ENCODE results near the gene EQTN.
A peak's percentile ranks its signal among the peaks of the same experiment; 100 is the strongest.

Gene EQTN

DNA sequence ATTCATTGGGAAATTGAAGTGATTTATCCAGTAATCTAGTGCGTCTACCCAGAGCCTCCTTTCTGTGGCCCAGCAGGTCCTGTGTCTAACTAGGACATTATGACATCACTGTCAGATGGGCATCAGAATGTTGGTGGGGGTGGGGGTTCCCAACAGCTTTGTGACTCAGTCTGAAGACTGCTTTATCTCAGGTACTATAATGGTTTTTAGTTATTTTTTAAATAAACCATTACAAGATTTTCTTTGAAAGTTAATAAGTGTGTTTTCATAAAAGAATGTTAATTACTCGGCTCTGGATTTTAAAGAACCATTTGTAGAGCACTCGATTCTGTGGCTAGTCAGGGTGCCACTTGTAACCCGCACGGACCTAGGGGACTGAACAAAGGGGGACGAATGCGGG, at the start of gene EQTN:
Gene EQTN, minus strand, starts transcription at position 101 of the 400 bp plus-strand sequence. Its CDS starts 95 bp downstream, at position 6.
- DNase-seq, result no peak

- no peak for DNase-seq
Observed at GRCh38 chr9:27344776-27345175, 47.8 kb upstream of the EQTN start.

GRCh38 chr9:27341545-27342294, 44.8 kb upstream of the EQTN start:
- DNase-seq, result no peak

DNA sequence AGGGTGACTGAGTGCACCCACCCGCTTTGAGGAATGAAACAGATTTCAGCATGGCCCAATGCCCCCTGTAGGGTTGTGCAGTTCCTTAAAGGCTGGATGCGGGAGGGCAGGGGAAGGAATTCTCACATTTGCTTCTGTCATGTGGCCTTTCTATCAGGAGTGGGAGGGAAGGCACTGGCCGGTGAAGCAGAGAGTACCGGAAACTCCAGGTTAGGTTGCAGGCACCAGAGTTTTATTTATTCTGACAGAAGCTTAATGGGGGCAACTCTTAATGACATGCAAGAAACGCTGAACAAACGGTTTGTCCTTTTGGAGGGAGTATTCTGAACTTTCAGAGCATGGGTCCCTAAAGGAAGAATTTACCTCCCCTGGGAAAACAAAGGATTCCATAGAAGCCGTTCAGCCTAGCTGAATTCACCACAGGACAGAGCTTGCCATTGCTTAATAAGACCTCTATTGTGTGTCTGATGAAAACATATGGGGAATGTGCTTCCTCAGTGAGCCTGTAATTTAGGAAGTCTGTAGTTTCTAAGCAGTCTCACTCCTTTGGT, 44.1 kb upstream of the EQTN start:
- DNase-seq, result no peak

GRCh38 chr9:27340285-27340674, 43.3 kb upstream of the EQTN start:
- no peak for DNase-seq

DNA sequence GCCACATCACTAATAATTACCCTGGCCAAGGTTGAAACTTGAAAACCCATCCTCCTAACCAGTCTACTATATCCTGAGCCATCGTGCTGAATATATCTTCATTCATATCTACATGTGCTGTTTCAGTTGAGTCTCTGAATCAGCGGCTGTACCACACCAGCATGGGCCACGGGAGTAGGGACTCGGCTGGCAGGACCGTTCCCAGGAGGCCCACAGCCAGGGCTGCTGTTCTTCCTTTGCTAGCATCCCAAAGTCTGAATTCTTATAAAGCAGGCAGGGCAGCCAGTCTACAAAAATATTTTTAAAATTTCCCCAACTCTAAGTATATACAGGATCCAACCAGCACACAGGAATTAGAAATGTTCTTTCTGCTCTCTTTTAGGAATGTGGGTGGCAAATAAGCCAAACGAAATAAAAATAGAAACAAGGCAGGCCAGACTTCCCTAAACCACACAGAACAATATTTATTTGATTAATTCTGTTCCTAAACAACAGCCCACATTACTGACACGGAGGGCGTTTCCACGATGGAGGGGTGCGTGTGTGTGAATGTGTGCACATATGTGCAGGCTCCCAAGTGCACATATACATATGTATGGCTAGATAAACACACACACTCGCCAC, 42.8 kb upstream of the EQTN start:
- DNase-seq, result no peak

DNA sequence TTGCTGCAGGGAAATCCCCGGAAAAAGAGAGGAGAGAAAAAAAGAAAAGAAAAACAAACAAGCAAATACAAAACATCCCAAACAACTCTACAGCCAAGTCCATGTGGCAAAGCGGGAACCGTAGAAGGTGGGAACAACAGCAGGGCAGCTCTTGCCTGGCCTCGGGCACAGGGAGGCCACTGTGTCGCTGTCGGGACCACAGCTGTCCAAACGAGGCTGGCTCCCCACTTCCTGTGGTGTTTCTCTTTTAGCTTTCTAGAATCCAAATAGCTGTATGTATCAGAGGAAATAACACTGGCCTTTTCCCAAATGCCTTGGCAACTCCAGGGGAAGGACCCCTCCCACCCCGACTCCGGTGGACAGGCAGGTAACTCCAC, 41.6 kb upstream of the EQTN start:
- DNase-seq, result no peak

DNA sequence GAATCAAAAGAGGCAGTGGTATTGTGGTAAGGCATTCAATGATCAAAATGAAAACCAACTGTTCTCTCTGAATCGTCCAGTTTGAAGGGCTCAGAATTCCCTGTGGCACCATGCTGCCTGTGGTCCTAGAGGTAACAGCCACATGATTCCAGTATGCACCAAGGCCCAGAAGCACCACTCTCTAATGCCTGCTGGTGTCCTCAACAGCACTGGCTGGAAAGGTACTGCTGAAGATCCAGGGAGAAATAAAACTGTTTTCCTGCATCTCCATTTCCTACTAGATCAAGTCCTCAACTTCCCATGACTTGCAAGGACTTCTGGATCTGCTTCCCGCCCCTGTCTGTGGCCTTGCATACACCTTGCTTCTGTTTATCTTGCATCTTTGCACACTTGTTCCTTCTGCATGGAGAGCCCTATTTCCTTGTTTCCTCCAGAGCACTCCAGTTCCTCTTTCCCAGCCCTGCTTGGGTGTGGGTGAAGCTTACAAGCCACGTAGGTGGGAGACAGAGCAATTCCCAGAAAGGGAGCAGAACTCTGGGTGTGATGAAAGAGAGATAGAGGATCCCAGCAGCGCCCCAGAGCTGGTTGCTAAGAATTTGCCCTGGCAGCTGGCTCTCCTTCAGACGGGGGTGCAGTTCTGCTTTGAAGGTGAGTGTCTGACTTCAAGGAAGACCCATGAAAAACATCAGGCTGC, 41.0 kb upstream of the EQTN start:
- DNase-seq, result no peak

DNA sequence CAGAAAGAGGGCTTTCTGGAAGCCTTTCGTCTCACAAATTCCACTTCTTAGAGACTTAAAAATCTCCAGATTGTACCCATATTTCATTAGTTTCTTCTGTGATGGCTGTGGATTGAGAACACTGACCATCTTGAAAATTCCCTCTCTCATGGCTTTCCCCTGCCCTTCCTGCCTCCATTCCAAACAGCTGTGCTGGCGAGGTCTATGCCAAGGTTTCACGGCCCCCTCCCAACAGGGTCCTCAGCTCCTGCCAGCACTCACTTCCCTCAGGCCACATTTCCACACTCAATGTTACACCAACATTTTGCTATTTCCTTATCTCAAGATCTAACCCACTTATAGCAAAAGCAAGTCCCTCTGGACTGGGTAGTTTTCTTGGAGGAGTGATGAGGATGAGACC, 40.3 kb upstream of the EQTN start:
- no peak for DNase-seq

GRCh38 chr9:27336829-27337228, 39.9 kb upstream of the EQTN start:
- DNase-seq, result no peak

DNA sequence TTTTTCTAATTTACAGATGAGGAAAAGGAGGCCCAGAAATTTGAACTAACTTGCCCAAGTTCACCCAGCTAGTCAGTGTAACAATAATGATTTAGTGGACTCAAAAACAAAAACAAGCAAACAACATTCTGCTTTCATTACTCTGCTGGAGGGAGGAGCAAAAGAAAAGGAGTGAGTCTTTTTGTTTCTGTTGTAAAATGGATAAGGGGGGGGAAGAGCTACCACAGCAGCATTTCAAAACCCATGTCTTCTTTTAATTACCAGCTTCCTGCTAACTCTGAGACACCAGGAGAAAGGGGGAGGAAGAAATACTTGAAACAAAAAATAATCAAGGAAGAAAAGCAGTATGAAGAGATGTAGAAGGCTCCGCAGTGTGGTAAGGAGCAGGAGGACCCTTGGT, 39.2 kb upstream of the EQTN start:
- DNase-seq, result no peak

- DNase-seq, result no peak
Observed at GRCh38 chr9:27335075-27335474, 38.1 kb upstream of the EQTN start.

DNA sequence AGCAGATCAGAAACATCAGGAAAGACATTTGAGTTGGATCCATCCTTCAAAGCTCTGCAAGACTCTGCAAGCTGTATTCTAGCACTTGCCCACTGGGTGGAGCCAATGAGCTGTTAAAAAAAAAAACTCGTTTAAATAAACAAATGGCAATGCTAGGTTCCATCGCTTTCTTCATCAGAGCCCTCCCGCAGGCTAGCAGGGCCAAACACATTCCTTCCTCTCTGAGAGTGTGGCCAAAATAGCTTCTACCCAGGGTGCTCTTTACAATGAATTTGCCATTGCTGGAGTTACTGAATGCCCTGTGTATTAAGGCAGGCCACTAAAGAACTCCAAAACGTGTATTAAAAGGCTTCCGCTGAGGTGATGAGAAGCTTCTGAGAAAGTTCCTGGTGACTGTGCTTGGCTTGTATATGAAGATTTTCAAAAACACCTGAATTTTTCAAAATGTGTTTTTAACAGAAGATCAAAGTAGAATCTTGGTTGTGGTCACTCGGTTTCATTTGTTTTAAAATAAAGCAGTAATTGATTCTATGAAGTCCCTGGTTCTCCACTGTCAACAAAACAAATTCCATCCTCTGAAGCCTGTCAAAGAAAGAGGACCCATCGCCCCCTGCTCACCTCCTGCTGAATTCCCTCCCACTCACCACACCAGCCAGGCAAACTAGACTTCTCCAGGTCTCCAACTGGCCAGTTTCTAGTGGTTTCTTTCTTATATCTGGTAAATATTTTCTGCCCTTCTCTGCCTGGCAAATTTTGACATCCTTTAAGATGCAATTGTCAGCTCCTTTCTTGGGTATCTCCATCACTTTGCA, 36.5 kb upstream of the EQTN start:
- peak; percentile 46 for DNase-seq

- no peak for DNase-seq
Observed at GRCh38 chr9:27331393-27331792, 34.4 kb upstream of the EQTN start.

- no peak for DNase-seq
Observed at GRCh38 chr9:27329291-27329690, 32.3 kb upstream of the EQTN start.

- DNase-seq, result no peak
Observed at GRCh38 chr9:27328483-27328882, 31.5 kb upstream of the EQTN start.

- no peak for DNase-seq
Observed at GRCh38 chr9:27311184-27311583, 14.2 kb upstream of the EQTN start.

GRCh38 chr9:27310582-27310981, 13.6 kb upstream of the EQTN start:
- DNase-seq, result no peak

DNA sequence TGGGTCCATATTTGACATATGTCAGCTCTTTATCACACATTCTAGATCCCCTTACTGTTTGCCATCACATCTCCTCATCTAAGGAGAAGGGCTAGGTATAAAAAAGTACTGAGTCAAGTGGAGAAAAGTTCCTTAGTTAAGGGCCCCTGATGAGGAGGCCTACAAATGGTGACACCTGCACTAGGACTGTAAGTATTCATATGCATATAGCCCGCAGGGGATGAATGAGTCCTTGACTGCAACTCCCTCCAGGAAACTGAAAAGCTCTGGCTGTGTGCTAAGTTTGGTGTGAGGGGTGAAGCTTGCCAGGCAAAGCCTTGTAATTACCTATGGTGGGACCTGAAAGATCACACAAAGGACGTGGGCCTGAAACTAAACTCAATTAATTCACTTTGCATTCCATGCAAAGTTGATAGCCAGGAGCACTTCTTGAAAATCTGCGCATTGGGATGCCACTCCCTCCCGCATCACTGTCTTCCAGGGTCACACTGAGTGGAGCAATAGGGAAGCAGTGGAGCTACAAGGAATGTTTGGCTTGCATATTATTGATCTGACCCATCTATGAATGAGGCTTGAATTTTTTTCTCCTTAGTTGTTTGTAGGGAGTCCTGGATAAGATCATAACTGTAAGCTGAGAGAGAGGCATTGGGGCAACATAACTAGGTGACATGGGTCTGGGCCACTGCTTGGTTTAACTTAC, 11.9 kb upstream of the EQTN start:
- no peak for DNase-seq

GRCh38 chr9:27304521-27304920, 7.6 kb upstream of the EQTN start:
- DNase-seq, result no peak

DNA sequence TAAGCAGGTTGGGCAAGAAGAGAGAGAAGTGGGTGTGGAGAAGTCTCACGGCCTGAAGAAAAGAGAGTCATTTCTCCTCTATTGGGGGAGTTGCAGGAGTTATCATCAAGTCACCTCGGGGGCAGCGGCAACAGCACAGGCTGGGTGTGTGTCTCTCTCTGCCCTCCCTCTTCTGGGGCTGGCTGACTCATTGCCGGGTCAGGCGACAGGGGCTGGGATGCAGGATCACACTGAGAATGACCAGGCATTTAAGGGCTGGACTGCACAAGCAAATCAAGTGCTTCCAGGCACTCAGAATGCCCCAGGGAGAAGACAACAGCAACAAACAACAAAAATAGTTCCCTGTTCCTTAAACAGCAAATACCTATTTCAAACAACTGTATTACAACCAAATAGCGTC, 6.3 kb upstream of the EQTN start:
- DNase-seq, result no peak

DNA sequence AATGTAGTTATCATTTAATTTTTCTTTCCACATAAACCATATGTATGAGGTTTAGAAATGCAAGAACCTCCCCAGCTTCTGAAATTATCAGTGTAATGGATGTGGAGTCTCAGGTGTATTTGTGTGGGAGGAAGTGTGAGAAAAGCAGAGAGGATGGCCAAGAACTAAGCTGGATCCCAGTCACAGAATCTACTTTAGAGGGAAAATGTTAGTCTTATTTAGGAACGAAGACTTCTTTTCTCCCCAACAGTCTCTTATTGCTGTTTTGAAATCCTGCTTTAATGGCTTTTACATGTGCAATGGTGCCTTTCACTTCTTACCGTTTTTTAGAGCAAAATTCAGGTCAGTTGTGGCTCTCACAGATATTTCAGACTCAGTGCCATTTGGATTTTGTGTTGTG, 3.0 kb downstream of the EQTN start:
- DNase-seq, result no peak
